H9 (cell line): ENCODE measurements around the gene ADGRD1. TPM values are rescaled to one million over a fixed set of nuclear protein-coding genes. Genes with fewer than 3 reads are reported as not detected.

Source experiments
- DNase-seq: peaks from one replicate; pipeline ENCODE4 v3.0.0-alpha.2; 2017
- H2AFZ ChIP-seq: one replicate; pipeline ENCODE4 v1.6.1; 2013; ENCODE audit warnings: mild to moderate bottlenecking, low read length, control low read depth, moderate library complexity
- H2AK5ac ChIP-seq: 2 replicates; pipeline ENCODE4 v1.6.1; 2013; ENCODE audit warnings: low read length, control low read depth, mixed read lengths; ENCODE audit not compliant: insufficient read length
- H2BK120ac ChIP-seq: one replicate; pipeline ENCODE4 v1.6.1; 2013; ENCODE audit warnings: low read depth, mild to moderate bottlenecking, low read length, control low read depth, inconsistent platforms; ENCODE audit not compliant: poor library complexity, severe bottlenecking
- H2BK12ac ChIP-seq: 2 replicates; pipeline ENCODE4 v1.6.1; 2013; ENCODE audit warnings: low read length, control low read depth, mixed read lengths, low read depth; ENCODE audit not compliant: insufficient read length
- H2BK15ac ChIP-seq: 2 replicates; pipeline ENCODE4 v1.6.1; 2013; ENCODE audit warnings: low read depth, low read length, control low read depth
- H2BK20ac ChIP-seq: one replicate; pipeline ENCODE4 v1.6.1; 2013; ENCODE audit warnings: low read depth, mild to moderate bottlenecking, low read length, control low read depth, inconsistent platforms; ENCODE audit not compliant: poor library complexity, severe bottlenecking
- H2BK5ac ChIP-seq: 2 replicates; pipeline ENCODE4 v1.6.1; 2013; ENCODE audit warnings: low read length, control low read depth, mixed read lengths; ENCODE audit not compliant: insufficient read length
- H3K14ac ChIP-seq: 2 replicates; pipeline ENCODE4 v1.6.1; 2013; ENCODE audit warnings: low read length, control low read depth; ENCODE audit not compliant: insufficient read depth
- H3K18ac ChIP-seq: 2 replicates; pipeline ENCODE4 v1.6.1; 2013; ENCODE audit warnings: low read depth, mild to moderate bottlenecking, mixed read lengths, low read length, control low read depth; ENCODE audit not compliant: insufficient read length
- H3K23ac ChIP-seq: 2 replicates; pipeline ENCODE4 v1.6.1; 2013; ENCODE audit warnings: low read length, control low read depth, mixed read lengths, low read depth; ENCODE audit not compliant: insufficient read length
- H3K23me2 ChIP-seq: 2 replicates; pipeline ENCODE4 v1.6.1; 2013; ENCODE audit warnings: low read depth, mild to moderate bottlenecking, mixed read lengths, low read length, control low read depth; ENCODE audit not compliant: insufficient read length, poor library complexity, severe bottlenecking
- H3K27ac ChIP-seq: 2 replicates; pipeline ENCODE4 v1.5.1; 2013; ENCODE audit warnings: low read length, control low read depth, mixed read lengths, low read depth; ENCODE audit not compliant: insufficient read length
- H3K27me3 ChIP-seq: 2 replicates; pipeline ENCODE4 v1.6.1; 2013; ENCODE audit warnings: low read length, control low read depth, inconsistent platforms; ENCODE audit not compliant: insufficient read depth
- H3K4ac ChIP-seq: 2 replicates; pipeline ENCODE4 v1.6.1; 2013; ENCODE audit warnings: low read depth, mild to moderate bottlenecking, control low read depth, inconsistent platforms, low read length, moderate library complexity
- H3K4me1 ChIP-seq: 2 replicates; pipeline ENCODE4 v1.6.1; 2013; ENCODE audit warnings: low read length, control low read depth, inconsistent platforms; ENCODE audit not compliant: insufficient read depth
- H3K4me2 ChIP-seq: 2 replicates; pipeline ENCODE4 v1.6.1; 2013; ENCODE audit warnings: low read length, control low read depth, mixed read lengths; ENCODE audit not compliant: insufficient read length, insufficient read depth
- H3K56ac ChIP-seq: 2 replicates; pipeline ENCODE4 v1.6.1; 2013; ENCODE audit warnings: low read depth, mild to moderate bottlenecking, mixed read lengths, low read length, control low read depth; ENCODE audit not compliant: insufficient read length
- H3K79me1 ChIP-seq: 2 replicates; pipeline ENCODE4 v1.6.1; 2013; ENCODE audit warnings: low read depth, mild to moderate bottlenecking, moderate library complexity, low read length, control low read depth, inconsistent platforms; ENCODE audit not compliant: insufficient read depth, poor library complexity, severe bottlenecking
- H3K79me2 ChIP-seq: 2 replicates; pipeline ENCODE4 v1.6.1; 2013; ENCODE audit warnings: low read length, control low read depth, inconsistent platforms; ENCODE audit not compliant: insufficient read depth
- H3K9ac ChIP-seq: 2 replicates; pipeline ENCODE4 v1.6.1; 2013; ENCODE audit warnings: low read length, control low read depth, mixed read lengths; ENCODE audit not compliant: insufficient read length; ENCODE audit errors: extremely low read depth
- H3K9me3 ChIP-seq: one replicate; pipeline ENCODE4 v1.6.1; 2013; ENCODE audit warnings: low read depth, low read length, inconsistent platforms; ENCODE audit not compliant: control insufficient read depth
- H3T11ph ChIP-seq: one replicate; pipeline ENCODE4 v1.6.1; 2013; ENCODE audit warnings: mild to moderate bottlenecking, low read length, control low read depth, inconsistent platforms
- H4K20me1 ChIP-seq: one replicate; pipeline ENCODE4 v1.6.1; 2013; ENCODE audit not compliant: control insufficient read depth, insufficient read length, insufficient read depth
- H4K5ac ChIP-seq: 2 replicates; pipeline ENCODE4 v1.6.1; 2013; ENCODE audit warnings: low read depth, mild to moderate bottlenecking, mixed read lengths, low read length, control low read depth; ENCODE audit not compliant: insufficient read length
- H4K8ac ChIP-seq: replicated peaks from 2 replicates; pipeline ENCODE4 v1.6.1; 2013; ENCODE audit warnings: low read length, control low read depth, mixed read lengths, low read depth; ENCODE audit not compliant: insufficient read length
- H4K91ac ChIP-seq: 2 replicates; pipeline ENCODE4 v1.6.1; 2013; ENCODE audit warnings: low read depth, mild to moderate bottlenecking, moderate library complexity, mixed read lengths, low read length, control low read depth; ENCODE audit not compliant: insufficient read length
- H3K27ac Mint-ChIP-seq, 3 experiments: 2 replicates in 2 of 3; 3 replicates in 1 of 3; pipeline ENCODE4 v1.8.0; 2020 to 2021; ENCODE audit warnings: mixed read lengths in 3 of 3, mild to moderate bottlenecking in 1 of 3, moderate library complexity in 1 of 3
- H3K27me3 Mint-ChIP-seq: 2 replicates; pipeline ENCODE4 v1.8.0; 2021; ENCODE audit warnings: low read depth, mild to moderate bottlenecking, moderate library complexity, mixed read lengths
- H3K36me3 Mint-ChIP-seq, 3 experiments: 2 replicates in 2 of 3; 3 replicates in 1 of 3; pipeline ENCODE4 v1.8.0; 2020 to 2021; ENCODE audit warnings: low read depth in 3 of 3, mixed read lengths in 3 of 3; ENCODE audit not compliant: insufficient read depth in 1 of 3
- H3K4me1 Mint-ChIP-seq, 2 experiments: 2 replicates each; pipeline ENCODE4 v1.8.0; 2020; ENCODE audit warnings: mixed read lengths in 2 of 2
- H3K4me3 Mint-ChIP-seq, 2 experiments: 2 replicates in 1 of 2; 3 replicates in 1 of 2; pipeline ENCODE4 v1.8.0; 2020 to 2021; ENCODE audit warnings: mild to moderate bottlenecking in 2 of 2, mixed read lengths in 2 of 2, moderate library complexity in 1 of 2
- H3K9me3 Mint-ChIP-seq, 2 experiments: 2 replicates in 1 of 2; 3 replicates in 1 of 2; pipeline ENCODE4 v1.8.0; 2020; ENCODE audit warnings: mild to moderate bottlenecking in 2 of 2, mixed read lengths in 2 of 2, moderate library complexity in 1 of 2
- WGBS: extraction: QIAGEN DNeasy Blood & Tissue Kit; methylation state at CpG from one replicate; pipeline ENCODE4 v1.1.7; 2013; ENCODE audit warnings: missing lambda C conversion rate, low lambda C conversion rate, mixed read lengths; ENCODE audit not compliant: insufficient read length; ENCODE audit errors: extremely low coverage; 5-methylcytosine and 5-hydroxymethylcytosine counted together
- total RNA-seq: library from RNA; stranded (reverse); gene quantifications from 2 replicates; pipeline ENCODE4 v1.2.1, GENCODE V29; 2021
- TF ChIP-seq, protein P1 (sequence below): fragments of 200-600 bp; sonication (generic); conservative IDR thresholded peaks from 3 replicates; pipeline ENCODE4 v1.8.0; 2021; ENCODE audit warnings: antibody characterized with exemption, mild to moderate bottlenecking

ADGRD1 gene
- total RNA-seq, 1 experiment from 2014 or later = 0.52 TPM

DNA sequence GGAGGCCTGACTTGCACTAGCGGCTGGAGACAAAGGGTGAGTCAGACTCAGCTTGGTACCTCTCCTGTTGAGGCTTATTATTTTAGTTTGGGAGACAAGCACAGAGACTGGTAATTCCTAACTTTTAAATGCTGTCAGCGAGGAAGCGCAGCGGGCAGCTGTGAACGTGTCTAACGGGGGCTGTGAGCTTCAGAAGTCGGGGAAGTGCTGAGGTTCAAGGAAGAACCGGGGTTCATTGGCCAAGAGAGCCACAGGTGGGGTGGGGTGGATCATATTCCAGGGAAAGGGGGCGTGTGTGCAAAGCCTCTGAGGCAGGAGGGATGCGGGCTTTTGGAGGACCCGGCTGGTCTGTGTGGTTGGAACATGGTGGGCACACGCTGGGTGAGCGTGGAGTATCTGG lies 36.1 kb upstream of the ADGRD1 start:
- no peak overlapping the region for H3K27ac ChIP-seq
- no peak overlapping the region; the same call in 1 of the 2 replicates for H3K14ac ChIP-seq
- no peak overlapping the region for H3K56ac ChIP-seq
- H3K4ac ChIP-seq = no peak overlapping the region
- no peaks in the 10 kb centered on the region for H4K20me1 ChIP-seq
- H3K36me3 Mint-ChIP-seq = no peaks in the 10 kb centered on the region; a peak in 1 of 7 replicates
- TF ChIP-seq, protein P1, sequence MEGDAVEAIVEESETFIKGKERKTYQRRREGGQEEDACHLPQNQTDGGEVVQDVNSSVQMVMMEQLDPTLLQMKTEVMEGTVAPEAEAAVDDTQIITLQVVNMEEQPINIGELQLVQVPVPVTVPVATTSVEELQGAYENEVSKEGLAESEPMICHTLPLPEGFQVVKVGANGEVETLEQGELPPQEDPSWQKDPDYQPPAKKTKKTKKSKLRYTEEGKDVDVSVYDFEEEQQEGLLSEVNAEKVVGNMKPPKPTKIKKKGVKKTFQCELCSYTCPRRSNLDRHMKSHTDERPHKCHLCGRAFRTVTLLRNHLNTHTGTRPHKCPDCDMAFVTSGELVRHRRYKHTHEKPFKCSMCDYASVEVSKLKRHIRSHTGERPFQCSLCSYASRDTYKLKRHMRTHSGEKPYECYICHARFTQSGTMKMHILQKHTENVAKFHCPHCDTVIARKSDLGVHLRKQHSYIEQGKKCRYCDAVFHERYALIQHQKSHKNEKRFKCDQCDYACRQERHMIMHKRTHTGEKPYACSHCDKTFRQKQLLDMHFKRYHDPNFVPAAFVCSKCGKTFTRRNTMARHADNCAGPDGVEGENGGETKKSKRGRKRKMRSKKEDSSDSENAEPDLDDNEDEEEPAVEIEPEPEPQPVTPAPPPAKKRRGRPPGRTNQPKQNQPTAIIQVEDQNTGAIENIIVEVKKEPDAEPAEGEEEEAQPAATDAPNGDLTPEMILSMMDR = no peak
- H3K4me3 Mint-ChIP-seq = no peak overlapping the region
- H3K18ac ChIP-seq = no peak overlapping the region
- no peak overlapping the region for H3K9ac ChIP-seq
- H2AFZ ChIP-seq = no peak overlapping the region
- H3K27me3 Mint-ChIP-seq = peaks cover 31% of the 10 kb centered on the region
- WGBS = no CpG with 5 or more reads among the region's 13 CpGs
- H2BK15ac ChIP-seq = no peak overlapping the region
- peaks cover 10 to 12% of the 10 kb centered on the region in 2 experiments for H3K4me1 Mint-ChIP-seq
- no peak overlapping the region for H3T11ph ChIP-seq
- no peak overlapping the region for H4K5ac ChIP-seq
- H3K23me2 ChIP-seq = no peaks in the 10 kb centered on the region
- H3K79me2 ChIP-seq = no peaks in the 10 kb centered on the region
- H2BK5ac ChIP-seq = no peak overlapping the region
- no peak overlapping the region for H3K27ac Mint-ChIP-seq
- no peak overlapping the region for H3K4me2 ChIP-seq
- H4K91ac ChIP-seq = no peak overlapping the region
- H3K23ac ChIP-seq = no peak overlapping the region
- no peak overlapping the region for H2BK120ac ChIP-seq
- peaks cover 2% of the 10 kb centered on the region; the same call in 1 of the 2 replicates for H3K4me1 ChIP-seq
- DNase-seq = no peak
- no peak overlapping the region for H2BK20ac ChIP-seq
- no peak overlapping the region for H4K8ac ChIP-seq
- H3K9me3 Mint-ChIP-seq = peaks cover 7 to 10% of the 10 kb centered on the region in 2 experiments
- H3K9me3 ChIP-seq = no peaks in the 10 kb centered on the region
- H3K27me3 ChIP-seq = no peaks in the 10 kb centered on the region
- H3K79me1 ChIP-seq = no peaks in the 10 kb centered on the region
- H2AK5ac ChIP-seq = no peak overlapping the region
- H2BK12ac ChIP-seq = no peak overlapping the region
